HG02852 (cell line): Measurements from ENCODE around the gene PSMB8.
"Not testable (repeated sequence)": the region's sequence is repeated elsewhere in the genome, so short reads cannot be mapped to it uniquely, and the experiment has no call there.

ENCODE experiments used
- ATAC-seq: cut with Tn5 transposase; IDR thresholded peaks from one replicate; pipeline ENCODE4 v1.9.1; 2021; ENCODE audit warnings: mild to moderate bottlenecking, moderate library complexity; ENCODE audit not compliant: unreplicated experiment

Gene PSMB8

GRCh38 chr6:32843979-32844838 is at the start of gene PSMB8:
Gene PSMB8 (minus strand): TSS chr6:32844047. CDS start chr6:32843996, 51 bp downstream.
- ATAC-seq: peak; percentile 65

- ATAC-seq: no peak
These were observed 47.0 kb upstream of the PSMB8 start for GRCh38 chr6:32890831-32891230.

GRCh38 chr6:32889533-32889932 is 45.7 kb upstream of the PSMB8 start:
- ATAC-seq: no peak

- no peak for ATAC-seq
These were observed 44.7 kb upstream of the PSMB8 start for GRCh38 chr6:32888576-32888975.

- no peak for ATAC-seq
These were observed 43.8 kb upstream of the PSMB8 start for GRCh38 chr6:32887616-32888015.

- no peak for ATAC-seq
These were observed 43.0 kb upstream of the PSMB8 start for GRCh38 chr6:32886681-32887383.

GRCh38 chr6:32885698-32886286 is 41.9 kb upstream of the PSMB8 start:
- ATAC-seq: no peak

- no peak for ATAC-seq
These were observed 39.9 kb upstream of the PSMB8 start for GRCh38 chr6:32883789-32884188.

GRCh38 chr6:32882879-32883250 is 39.0 kb upstream of the PSMB8 start:
- no peak for ATAC-seq

GRCh38 chr6:32880962-32881361 is 37.1 kb upstream of the PSMB8 start:
- not testable (repeated sequence) for ATAC-seq

- no peak for ATAC-seq
These were observed 35.8 kb upstream of the PSMB8 start for GRCh38 chr6:32879691-32880090.

- ATAC-seq: no peak
These were observed 32.8 kb upstream of the PSMB8 start for GRCh38 chr6:32876603-32877002.

GRCh38 chr6:32873947-32874346 is 30.1 kb upstream of the PSMB8 start:
- not testable (repeated sequence) for ATAC-seq

GRCh38 chr6:32868257-32868788 is 24.5 kb upstream of the PSMB8 start:
- no peak for ATAC-seq

- no peak for ATAC-seq
These were observed 23.9 kb upstream of the PSMB8 start for GRCh38 chr6:32867554-32868256.

- no peak for ATAC-seq
These were observed 23.2 kb upstream of the PSMB8 start for GRCh38 chr6:32867022-32867477.

- ATAC-seq: no peak
These were observed 22.0 kb upstream of the PSMB8 start for GRCh38 chr6:32865724-32866443.

- ATAC-seq: no peak
These were observed 18.9 kb upstream of the PSMB8 start for GRCh38 chr6:32862725-32863124.

GRCh38 chr6:32860674-32861073 is 16.8 kb upstream of the PSMB8 start:
- ATAC-seq: no peak

- ATAC-seq: no peak
These were observed 14.3 kb upstream of the PSMB8 start for GRCh38 chr6:32858194-32858593.
